Endothelial cell (in vitro differentiated cells): ENCODE data around the gene NADSYN1. TPM values are rescaled to one million over a fixed set of nuclear protein-coding genes. Genes with fewer than 3 reads are reported as not detected.

Source experiments
- DNase-seq: peaks from one replicate; pipeline ENCODE4 v3.0.0; 2021; ENCODE audit warnings: low spot score
- H3K27ac Mint-ChIP-seq: one replicate; pipeline ENCODE4 v1.8.0; 2021; ENCODE audit warnings: mixed read lengths, inconsistent platforms; ENCODE audit not compliant: unreplicated experiment
- H3K27me3 Mint-ChIP-seq: one replicate; pipeline ENCODE4 v1.8.0; 2021; ENCODE audit warnings: mild to moderate bottlenecking, moderate library complexity, mixed read lengths, inconsistent platforms; ENCODE audit not compliant: unreplicated experiment
- H3K36me3 Mint-ChIP-seq: one replicate; pipeline ENCODE4 v1.8.0; 2021; ENCODE audit warnings: mild to moderate bottlenecking, low read depth, mixed read lengths, inconsistent platforms; ENCODE audit not compliant: unreplicated experiment
- H3K4me1 Mint-ChIP-seq: one replicate; pipeline ENCODE4 v1.8.0; 2021; ENCODE audit warnings: mild to moderate bottlenecking, mixed read lengths, inconsistent platforms; ENCODE audit not compliant: unreplicated experiment
- H3K4me3 Mint-ChIP-seq: one replicate; pipeline ENCODE4 v1.8.0; 2021; ENCODE audit warnings: mild to moderate bottlenecking, mixed read lengths, inconsistent platforms; ENCODE audit not compliant: unreplicated experiment
- H3K9me3 Mint-ChIP-seq: one replicate; pipeline ENCODE4 v1.8.0; 2021; ENCODE audit warnings: mixed read lengths, inconsistent platforms; ENCODE audit not compliant: unreplicated experiment
- CTCF ChIP-seq: fragments of 200-600 bp; sonication (generic); IDR thresholded peaks from one replicate; pipeline ENCODE4 v1.5.0; 2021; ENCODE audit warnings: antibody characterized with exemption; ENCODE audit not compliant: unreplicated experiment
- total RNA-seq: library from RNA; stranded (reverse); fragmentation: NEBNext Ultra II Directional; extraction: Animal tissue kit (Norgen Biotek cat#: 25700); gene quantifications from one replicate; pipeline ENCODE4 v1.2.1, GENCODE V29; 2021; ENCODE audit not compliant: unreplicated experiment

Gene NADSYN1
- total RNA-seq, 1 donor from 2014 or later = 69.0 TPM

GRCh38 chr11:71491940-71492339 is 38.9 kb downstream of the NADSYN1 start:
- no peaks in the 10 kb centered on the region for H3K9me3 Mint-ChIP-seq
- peaks cover 51% of the 10 kb centered on the region for H3K36me3 Mint-ChIP-seq
- H3K4me1 Mint-ChIP-seq = peaks cover 20% of the 10 kb centered on the region
- H3K4me3 Mint-ChIP-seq = no peak overlapping the region
- TF ChIP-seq CTCF = no peak
- DNase-seq = no peak
- H3K27me3 Mint-ChIP-seq = peaks cover 3% of the 10 kb centered on the region
- H3K27ac Mint-ChIP-seq = peak overlapping the region; percentile 28

GRCh38 chr11:71495286-71496230 is 42.6 kb downstream of the NADSYN1 start:
- no peak for TF ChIP-seq CTCF
- Mint-ChIP-seq H3K4me1 (no peaks in the 10 kb centered on the region), H3K4me3 (peak overlapping the region; percentile 1), H3K36me3 (peaks cover 40% of the 10 kb centered on the region), H3K27ac (no peak overlapping the region), H3K27me3 (peaks cover 6% of the 10 kb centered on the region), H3K9me3 (no peaks in the 10 kb centered on the region)
- DNase-seq = no peak

- peak overlapping the region; percentile 77 for H3K4me3 Mint-ChIP-seq
- TF ChIP-seq CTCF = no peak
- peaks cover 5% of the 10 kb centered on the region for H3K27me3 Mint-ChIP-seq
- no peak for DNase-seq
- H3K36me3 Mint-ChIP-seq = peaks cover 36% of the 10 kb centered on the region
- H3K4me1 Mint-ChIP-seq = no peaks in the 10 kb centered on the region
- H3K27ac Mint-ChIP-seq = no peak overlapping the region
- no peaks in the 10 kb centered on the region for H3K9me3 Mint-ChIP-seq
These were observed 43.4 kb downstream of the NADSYN1 start for GRCh38 chr11:71496421-71496820.

- H3K9me3 Mint-ChIP-seq = no peaks in the 10 kb centered on the region
- H3K4me1 Mint-ChIP-seq = no peaks in the 10 kb centered on the region
- no peak for DNase-seq
- no peak overlapping the region for H3K27ac Mint-ChIP-seq
- peaks cover 27% of the 10 kb centered on the region for H3K36me3 Mint-ChIP-seq
- peaks cover 9% of the 10 kb centered on the region for H3K27me3 Mint-ChIP-seq
- TF ChIP-seq CTCF = no peak
- H3K4me3 Mint-ChIP-seq = no peak overlapping the region
These were observed 45.1 kb downstream of the NADSYN1 start for GRCh38 chr11:71498091-71498490.

GRCh38 chr11:71499125-71499524 is 46.1 kb downstream of the NADSYN1 start:
- H3K9me3 Mint-ChIP-seq = no peaks in the 10 kb centered on the region
- no peak for DNase-seq
- no peak overlapping the region for H3K27ac Mint-ChIP-seq
- peaks cover 27% of the 10 kb centered on the region for H3K36me3 Mint-ChIP-seq
- peaks cover 9% of the 10 kb centered on the region for H3K27me3 Mint-ChIP-seq
- H3K4me1 Mint-ChIP-seq = no peaks in the 10 kb centered on the region
- no peak for TF ChIP-seq CTCF
- no peak overlapping the region for H3K4me3 Mint-ChIP-seq
